ENCODE data around the gene RABL3.
"Not testable (repeated sequence)": the region's sequence is repeated elsewhere in the genome, so short reads cannot be mapped to it uniquely, and the experiment has no call there.

Gene RABL3

DNA sequence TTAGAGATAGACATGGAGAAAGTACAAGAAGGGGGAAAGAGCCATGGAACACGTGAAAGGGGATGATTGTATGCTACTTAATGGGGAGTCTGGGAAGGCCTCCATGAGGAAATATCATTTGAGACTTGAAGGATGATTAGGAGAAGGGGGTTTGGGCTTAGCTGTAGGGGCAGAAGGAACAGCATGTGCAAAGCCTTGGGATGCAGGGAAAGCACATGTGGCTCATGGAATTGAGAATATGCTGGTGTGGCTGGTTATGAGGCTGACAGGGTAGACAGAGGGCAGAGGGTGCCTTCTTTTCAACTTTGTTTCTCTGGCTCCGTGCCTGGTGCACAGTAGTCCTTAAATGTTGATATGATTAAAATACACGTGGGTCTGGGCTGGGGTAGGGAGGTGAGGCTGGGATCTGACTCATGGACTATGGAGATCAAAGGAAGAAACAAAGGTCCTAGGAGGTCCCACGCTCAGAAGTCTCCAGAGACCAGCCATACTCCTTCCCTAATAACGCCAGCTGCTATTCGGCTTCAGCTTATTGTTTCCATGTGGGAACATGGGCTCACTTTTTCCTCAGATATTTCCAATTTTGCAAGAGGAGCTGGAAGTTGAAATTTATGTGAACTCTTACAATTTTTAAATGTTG lies 1.4 kb upstream of the RABL3 start:
- no peak for DNase-seq

DNA sequence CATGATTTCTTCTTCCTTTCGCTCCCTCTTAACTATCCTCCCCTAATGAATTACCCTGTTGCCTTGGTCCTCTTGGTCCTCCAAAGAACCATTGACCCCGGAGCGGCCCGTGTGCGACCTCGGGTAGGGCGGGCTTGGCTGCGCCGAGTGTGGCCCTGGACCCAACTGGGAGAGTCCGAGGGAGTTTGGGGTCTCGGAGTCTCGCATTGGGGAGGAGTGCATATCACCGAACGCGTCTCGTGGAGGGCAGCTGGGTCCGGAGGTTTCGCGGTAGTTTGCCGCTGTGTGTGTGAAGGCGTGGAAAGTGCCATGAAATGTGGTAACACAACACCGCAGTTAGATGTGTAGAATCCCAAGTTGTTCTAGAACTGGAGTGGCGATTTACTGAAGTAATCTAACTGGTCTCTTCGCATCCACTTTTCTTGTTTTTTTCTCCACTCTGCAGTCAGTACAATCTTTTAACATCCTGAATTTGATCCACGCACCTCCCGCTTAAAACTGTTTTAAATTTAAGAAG lies 591 bp upstream of the RABL3 start:
- peak; percentile 67 for DNase-seq

DNA sequence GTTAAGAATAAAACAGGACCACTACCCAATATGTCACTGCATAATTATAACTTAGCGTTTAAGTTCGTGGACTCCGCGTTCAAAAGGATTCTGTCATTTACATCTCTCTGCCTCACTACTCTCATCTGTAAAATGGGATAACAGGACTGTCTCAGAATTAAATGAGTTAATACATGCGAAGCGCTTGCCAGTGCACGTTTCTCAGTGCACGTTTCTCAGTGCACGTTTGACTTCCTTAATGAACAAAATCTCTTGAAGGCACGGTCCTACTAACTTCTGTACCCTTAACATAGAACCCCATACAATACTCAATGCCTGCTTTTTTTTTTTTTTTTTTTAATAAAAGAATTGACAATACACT lies 499 bp downstream of the RABL3 start:
- DNase-seq, result peak; percentile 56

DNA sequence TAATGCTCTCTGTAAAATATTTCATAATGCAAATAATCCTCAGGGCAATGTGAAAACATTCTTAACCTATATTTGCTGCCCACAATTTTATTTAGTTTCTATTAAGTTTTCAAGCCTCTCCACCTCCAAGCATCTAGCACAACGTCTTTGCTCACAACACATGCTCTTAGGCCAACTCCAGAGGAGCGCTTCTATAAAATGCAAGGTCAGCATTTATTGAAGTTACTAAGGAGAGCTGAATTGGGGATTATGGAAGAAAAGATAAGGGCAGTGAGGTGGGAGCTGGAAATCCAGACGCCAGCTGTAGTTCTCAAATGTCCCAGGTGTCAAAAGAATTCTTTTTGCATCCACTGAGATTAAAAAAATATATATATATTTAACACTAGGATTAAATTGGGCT lies 996 bp downstream of the RABL3 start:
- DNase-seq, result no peak

DNA sequence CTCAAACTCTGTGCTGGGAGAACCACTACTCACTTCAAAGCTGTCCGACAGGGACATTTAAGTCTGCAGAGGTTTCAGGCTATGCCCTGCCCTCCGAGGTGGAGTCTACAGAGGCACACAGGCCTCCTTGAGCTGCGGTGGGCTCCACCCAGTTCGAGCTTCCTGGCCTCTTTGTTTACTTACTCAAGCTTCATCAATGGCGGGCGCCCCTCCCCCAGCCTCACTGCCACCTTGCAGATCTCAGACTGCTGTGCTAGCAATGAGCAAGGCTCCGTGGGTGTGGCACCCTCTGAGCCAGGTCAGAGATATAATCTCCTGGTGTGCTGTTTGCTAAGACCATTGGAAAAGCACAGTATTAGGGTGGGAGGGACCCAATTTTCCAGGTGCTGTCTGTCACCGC lies 4.3 kb downstream of the RABL3 start:
- DNase-seq, result not testable (repeated sequence)

DNA sequence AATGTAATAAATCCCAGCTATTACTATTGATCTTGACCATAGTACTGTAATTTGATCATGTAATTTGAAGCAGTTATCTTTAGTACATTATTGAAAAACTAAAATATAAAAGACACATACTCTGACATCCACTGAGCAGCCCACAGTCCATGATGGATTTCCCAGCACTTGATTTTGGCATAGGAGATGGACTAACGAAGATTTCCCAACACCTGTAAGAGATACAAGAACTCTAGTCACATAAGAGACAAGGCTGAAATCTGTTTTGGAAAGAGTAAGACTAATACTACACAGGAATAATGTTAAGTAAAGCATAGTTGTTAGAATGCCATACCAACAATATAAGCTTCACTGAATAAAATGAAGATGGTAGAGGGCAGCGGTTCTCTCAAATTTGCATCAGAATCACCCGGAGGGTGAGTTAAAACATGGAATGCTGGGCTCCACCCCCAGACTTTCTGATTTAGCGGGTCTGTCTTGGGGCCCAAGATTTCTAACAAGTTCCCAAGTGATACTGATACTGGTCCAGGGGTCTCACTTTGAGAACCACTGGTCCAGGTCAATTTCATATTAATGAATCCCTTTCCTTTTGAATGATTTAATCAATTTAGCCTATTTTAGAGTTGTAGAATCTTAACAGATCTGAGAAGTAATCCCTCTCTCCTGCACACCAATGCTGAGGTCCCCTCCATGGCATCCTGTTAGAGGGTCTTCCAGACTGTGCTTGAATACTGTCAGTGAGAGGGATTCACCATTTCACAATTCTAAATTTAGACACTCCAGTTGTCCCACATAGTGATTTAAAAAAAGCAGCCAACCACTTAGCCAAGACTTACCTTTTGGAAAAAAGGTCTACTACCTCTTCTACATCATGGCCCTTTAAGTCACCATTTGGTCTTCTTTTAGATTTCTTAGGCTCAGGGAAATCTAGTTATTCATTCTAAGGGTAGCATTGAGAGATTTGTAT lies 11.5 kb downstream of the RABL3 start:
- DNase-seq, result no peak

DNA sequence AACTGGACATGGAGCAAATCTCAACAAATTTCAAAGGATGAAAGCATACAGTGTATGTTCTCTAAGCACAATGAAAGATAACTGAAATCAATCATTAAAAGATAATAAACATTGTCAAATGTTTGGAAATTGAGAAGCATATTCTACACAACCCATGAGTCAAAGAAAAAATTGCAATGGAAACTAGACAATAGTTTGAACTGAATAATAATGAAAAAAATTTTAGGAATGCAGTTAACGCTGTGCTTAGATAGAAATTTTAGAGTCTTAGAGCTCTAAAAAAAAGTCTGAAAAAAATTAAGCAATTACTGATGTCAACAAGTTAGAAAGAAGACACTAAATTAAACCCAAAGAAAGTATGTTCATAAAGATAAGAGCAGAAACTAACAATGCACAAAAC lies 15.5 kb downstream of the RABL3 start:
- no peak for DNase-seq

DNA sequence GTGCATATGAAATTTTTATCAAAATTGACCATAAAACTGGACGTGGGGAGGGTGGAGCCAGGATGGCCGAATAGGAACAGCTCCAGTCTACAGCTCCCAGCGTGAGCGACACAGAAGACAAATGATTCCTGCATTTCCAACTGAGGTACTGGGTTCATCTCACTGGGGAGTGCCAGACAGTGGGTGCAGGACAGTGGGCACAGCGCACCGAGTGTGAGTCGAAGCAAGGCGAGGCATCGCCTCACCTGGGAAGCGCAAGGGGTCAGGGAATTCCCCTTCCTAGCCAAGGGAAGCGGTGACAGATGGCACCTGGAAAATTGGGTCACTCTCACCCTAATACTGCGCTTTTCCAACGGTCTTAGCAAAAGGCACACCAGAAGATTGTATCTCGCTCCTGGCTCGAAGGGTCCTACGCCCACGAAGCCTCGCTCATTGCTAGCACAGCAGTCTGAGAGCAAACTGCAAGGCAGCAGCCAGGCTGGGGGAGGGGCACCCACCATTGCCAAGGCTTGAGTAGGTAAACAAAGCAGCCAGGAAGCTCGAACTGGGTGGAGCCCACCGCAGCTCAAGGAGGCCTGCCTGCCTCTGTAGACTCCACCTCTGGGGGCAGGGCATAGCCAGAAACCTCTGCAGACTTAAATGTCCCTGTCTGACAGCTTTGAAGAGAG lies 23.0 kb downstream of the RABL3 start:
- peak; percentile 63 for DNase-seq

DNA sequence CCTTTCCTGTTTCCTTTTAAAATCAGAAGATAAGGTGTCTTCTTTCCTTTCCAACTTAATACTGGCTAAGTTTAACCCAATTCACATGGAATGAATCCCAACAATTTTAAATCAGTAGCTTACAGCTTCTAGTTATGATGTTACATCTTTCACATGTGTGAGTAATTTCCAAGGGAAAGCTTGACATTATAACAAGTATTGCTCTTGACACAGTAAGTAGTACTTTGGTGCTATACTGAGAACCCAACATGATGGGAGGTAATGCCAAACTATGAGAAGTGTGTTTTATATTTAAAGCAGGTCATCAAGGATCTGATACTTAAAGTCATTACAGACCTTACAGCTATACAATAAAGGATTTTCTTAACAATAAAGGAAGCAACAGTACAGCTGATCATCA lies 29.1 kb downstream of the RABL3 start:
- DNase-seq, result no peak

DNA sequence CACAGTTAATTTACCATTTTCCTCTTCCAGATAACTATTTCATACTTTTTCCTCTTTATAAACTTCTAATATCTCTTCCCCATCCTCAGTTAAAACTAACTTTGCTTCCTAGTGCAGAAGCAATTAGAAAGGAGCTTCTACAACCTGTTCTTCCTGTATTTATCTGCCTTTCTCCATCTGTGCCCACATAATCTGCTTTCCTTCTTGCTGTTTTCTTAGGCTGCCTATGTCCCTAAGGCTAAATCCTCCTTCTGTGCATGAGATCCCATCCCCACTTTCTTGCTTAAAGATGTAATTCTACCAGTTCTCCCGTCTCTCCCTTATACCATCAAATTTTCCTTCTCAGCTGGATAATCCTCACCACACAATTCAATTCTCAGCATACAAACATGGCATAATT lies 31.9 kb downstream of the RABL3 start:
- DNase-seq, result no peak

DNA sequence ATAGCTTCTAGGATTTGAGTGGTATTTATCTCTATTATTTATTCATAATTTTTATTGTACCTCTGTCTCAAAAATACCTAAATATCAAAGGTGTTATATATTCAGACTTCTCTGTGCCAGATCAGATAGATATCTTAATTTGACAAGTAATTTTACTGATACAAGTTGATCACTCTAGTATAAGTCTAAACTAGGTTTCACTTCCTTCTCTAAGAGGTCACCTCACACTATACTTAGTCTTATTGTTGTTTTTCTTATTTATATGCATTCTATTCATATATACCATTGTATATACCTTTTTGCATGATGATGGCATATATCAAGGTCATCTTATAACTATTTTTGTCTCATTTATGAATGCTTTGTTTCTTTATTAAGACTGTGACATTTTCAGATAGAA lies 33.9 kb downstream of the RABL3 start:
- no peak for DNase-seq

DNA sequence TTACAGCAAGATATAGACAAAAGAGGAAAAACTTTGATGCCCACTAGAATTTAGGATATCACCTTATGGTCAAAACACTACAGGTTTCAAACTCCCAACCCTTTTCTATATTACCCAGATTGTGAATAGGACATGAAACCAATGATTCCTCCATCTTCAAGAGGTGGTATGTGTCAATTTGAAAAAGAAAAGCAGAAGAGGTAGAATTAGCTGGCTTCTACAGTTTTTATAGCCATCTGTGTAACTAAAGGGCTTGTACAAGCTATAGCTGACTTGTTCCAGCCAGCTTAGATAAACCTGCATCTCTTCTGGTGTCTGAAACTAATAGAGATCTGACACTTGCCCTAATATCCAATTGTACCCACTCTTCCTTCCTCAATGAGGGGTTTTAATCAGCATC lies 35.4 kb downstream of the RABL3 start:
- no peak for DNase-seq

DNA sequence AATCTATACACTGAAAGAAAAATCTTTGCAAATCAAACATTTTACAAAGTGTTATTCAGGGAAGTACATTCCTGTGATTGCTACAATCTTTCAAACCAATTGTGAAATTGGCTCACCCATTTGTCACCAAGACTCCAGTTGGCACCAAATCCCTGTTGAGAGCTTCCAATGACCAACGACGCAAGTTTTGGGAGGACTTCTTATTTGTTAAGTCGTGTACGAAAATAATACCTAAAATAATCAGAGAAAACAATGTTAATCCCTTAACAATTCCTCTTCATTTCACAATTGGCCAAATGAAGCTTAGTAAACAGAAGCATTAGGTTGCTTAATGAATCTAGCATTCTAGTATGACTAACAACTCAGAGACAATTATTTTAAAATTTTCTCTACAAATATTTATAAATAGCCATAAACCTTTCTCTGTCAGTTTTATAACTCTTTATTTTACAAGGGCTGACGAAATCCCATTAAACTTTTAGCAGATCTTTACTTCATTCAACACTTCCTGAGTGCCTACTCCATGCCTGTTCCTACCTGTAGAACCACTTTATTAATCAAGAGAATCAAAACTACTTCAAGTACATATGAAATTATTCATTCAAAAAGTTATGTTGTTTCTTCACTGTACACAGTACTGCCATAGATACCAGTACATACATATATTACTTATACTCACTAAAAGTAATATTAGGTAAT lies 36.3 kb downstream of the RABL3 start:
- DNase-seq, result no peak

DNA sequence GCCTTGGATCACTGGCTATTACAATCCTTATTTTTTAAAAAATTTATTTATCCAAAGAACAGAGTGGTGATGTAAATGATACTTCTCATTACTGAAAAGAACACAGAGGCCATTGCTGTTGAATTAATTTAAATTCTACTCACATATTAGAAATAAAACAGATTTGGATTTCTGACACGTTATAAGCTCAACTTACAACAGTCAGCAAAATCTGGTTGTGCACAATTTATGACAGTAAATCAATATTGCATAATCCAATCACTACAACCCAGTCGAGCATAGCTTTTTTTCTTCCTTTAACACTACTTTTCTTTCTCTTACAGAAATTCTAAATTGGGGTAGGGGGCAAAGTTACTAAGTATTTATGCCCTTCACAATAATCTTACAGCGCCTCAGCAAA lies 43.0 kb downstream of the RABL3 start:
- no peak for DNase-seq

DNA sequence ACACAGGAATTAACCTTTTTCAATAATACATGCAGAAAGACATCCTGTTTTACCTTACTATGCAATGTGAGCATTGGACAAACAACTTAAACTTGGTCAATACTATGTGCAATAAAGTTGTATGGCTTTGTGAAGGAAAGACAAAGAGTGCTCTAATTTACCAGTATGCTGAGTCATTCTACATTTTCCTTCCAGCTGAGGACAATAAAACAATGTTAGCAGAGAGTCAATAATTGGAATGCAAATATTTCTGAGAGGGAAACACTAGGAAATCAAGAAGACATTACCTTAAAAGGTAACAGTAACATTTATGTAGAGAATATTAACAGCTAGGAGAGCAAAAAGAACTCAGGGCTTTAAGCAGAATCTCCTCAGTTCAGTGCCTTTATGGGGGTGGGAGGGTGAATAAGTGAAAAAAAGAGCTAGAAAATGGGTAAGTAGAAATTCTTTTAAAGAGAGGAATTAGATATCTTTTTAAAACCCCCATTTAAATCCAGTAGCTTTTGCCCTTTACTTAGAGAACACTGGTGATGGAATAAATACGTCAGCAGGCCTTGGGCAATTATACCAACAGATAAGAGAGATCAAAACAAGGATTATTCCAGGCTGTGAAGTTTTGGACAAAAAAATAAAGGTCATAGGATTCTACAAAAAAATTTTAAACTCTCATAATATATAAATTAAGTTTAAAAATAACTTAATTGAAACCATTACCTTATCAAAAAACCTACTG lies 48.7 kb downstream of the RABL3 start:
- no peak for DNase-seq

DNA sequence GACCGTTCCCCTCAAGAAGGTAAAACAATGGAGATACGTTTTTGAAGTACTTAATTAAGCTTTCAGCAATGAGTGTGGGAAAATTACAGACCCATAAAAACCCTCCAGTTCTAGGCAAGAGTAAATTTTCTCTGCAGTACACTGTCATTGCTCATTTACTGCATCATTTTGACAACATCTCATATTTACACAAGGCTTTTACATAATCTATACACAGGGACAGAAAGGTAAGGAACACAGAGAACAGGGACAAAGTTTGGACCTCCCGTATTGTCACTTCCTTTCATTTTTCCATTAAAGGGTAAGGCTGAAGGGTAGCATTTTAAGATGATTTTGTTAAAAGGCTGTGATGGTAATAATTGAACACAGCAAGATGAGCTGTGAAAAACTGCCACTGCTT lies 52.9 kb downstream of the RABL3 start:
- no peak for DNase-seq

DNA sequence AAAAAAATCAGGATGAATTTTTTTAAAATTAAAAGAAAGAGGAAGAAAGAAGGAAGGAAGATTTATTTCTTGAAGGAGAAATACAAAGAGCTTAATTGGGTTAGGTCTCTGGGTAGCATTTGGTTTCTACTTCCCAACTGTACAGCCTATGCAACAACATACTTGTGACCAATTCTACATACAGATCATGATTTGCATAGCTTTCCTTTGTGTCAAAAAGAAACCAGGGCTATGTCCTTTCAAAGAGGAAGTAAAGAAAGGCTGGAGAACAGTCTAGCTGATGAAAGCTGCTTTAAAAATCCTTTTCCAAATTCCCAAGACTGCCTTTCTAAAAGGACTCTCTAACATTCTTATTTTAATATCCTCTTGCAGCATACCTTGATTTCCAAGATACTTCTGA lies 54.2 kb downstream of the RABL3 start:
- DNase-seq, result no peak

DNA sequence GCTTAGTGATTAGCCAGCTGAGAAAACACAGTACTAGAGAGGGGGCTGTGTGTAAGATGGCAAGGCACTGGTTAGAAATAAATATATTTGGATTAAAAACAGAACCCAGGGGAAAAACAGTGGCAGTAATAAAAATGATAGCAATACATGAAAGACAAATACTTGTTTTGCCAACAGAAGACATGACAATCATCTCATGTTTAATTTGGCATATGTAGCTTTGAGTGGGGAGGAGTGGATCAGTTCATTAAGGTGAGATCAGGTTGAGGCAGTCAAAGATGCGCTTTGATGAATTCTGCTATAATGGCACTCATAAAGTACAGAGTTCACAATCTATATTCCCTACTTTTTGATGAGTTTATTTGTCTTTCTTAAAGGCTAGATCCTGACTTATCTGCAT lies 56.9 kb downstream of the RABL3 start:
- DNase-seq, result no peak

DNA sequence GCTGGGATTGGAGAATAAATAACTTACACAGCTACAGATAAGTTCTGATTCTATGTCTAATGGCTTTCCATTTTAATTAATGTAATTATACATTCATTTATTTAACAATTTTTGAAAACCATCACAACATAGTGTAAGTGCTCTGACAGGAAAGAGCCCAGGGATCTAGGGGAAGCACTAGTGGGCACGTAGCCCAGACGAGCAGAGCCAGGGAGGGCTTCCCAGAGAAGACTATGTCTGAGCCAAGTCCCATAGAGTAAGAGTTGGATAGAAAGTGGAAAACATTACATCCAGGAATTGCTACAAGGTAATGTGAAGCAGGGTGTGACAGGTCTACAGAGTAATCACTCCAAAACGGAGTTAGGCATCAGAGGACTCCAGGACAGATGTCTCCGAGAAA lies 57.4 kb downstream of the RABL3 start:
- no peak for DNase-seq

DNA sequence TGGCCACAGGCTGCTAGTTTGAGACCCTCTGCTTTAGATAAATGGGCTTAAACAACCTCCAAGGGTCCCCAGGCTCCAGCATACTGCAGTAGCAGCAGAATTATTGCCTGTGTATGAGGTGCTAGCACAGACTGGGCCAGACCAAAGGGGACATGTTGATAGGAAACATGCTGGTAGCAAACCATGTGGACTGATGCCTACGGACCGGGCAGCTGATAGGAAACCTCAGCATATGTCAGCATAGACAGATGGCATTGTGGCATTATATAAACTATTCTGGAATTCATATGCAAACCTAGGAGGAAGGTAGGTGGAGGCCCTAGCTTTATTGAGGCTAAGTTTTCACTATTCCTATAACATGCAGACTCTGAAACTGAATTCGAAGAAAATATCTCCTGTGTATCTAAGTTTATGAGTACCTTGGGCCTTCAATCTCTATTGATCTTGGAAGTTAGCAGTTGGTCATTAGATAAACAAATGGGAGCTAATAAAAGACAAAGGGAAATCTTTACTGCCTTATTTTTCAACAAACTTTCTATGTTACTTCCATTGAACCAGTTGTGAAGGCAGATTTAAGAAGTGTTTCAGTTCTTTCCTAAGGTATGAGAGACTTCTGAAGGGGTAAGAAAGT lies 58.5 kb downstream of the RABL3 start:
- no peak for DNase-seq

DNA sequence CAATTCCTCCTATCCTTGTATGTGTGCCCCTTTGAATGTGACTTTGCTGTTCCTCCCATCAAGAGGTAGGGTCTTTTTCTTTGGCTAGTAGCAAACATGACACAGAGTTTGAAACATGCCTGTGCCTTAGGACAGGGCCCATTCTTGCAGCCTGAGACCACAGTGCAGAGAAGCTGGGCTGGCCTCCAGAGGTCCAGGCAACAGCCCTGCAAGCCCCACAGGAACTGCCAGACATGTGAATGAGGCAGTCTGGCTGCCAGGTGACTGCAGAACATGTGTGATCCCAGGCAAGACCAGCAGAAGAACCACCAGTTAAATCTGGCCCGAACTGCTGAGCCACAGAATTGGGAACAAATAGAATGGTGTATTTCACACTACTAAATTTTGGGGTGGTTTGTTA lies 59.1 kb downstream of the RABL3 start:
- no peak for DNase-seq

DNA sequence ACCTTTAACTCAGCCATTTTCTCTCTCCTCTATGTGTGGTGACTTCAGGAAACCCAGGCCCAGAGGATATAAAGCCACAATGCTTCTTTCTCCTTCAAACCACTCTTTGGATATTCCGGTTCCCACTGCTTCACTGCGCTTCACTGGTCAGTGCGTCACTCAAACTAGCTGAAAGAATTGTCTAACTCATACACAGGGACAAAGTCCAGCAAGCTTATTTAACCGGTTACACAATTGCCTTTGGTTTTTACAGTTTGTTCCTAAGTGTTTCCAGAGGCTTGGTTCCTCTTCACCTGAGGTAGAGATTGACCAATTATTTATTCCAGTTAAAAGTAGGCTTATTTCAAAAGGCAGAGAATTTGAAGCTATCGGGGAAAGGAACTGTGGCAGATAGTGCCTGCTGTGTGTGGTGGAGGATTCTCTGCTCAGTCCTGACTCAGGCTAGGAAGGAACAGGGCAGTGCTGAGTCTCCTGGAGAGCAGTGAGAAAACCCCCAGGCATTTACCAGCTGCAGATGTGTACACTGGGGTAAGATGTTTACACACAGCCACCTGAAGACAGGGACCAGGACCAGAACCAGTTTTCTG lies 60.1 kb downstream of the RABL3 start, which contains the start of gene HGD:
TSS of gene HGD (minus strand) at position 145 of the 587 bp plus-strand sequence. CDS start at position 17, 128 bp downstream.
- DNase-seq, result no peak
